K562 (cell line): ENCODE results near the gene ZNRF2.

Experiments
- ATF7 ChIP-seq: fragments of 450-650 bp; IDR thresholded peaks from 2 replicates; pipeline ENCODE4 v1.7.1; 2014; ENCODE audit warnings: mild to moderate bottlenecking, moderate library complexity
- E2F4 ChIP-seq: sonication (generic); formaldehyde crosslinking; IDR thresholded peaks from 2 replicates; pipeline ENCODE4 v1.8.0; 2022; ENCODE audit warnings: mild to moderate bottlenecking, low read depth, missing genetic modification reagents
- EP300 ChIP-seq: IDR thresholded peaks from 2 replicates; pipeline ENCODE4 v1.6.1; 2012; ENCODE audit warnings: low read length, improper control_type of control experiment
- EZH2 ChIP-seq: IDR thresholded peaks from 2 replicates; pipeline ENCODE4 v1.6.1; 2012; ENCODE audit warnings: low read depth, mild to moderate bottlenecking, inconsistent platforms, low read length, borderline replicate concordance
- HEY1 ChIP-seq: fragments of 250-450 bp; sonication (Bioruptor Pico); IDR thresholded peaks from 2 replicates; pipeline ENCODE4 v1.5.0; 2020; ENCODE audit warnings: mild to moderate bottlenecking, moderate library complexity, borderline replicate concordance
- PATZ1 ChIP-seq: fragments of 250-450 bp; sonication (Bioruptor Pico); IDR thresholded peaks from 2 replicates; pipeline ENCODE4 v1.5.0; 2020; ENCODE audit warnings: mild to moderate bottlenecking, borderline replicate concordance
- PML ChIP-seq: IDR thresholded peaks from 2 replicates; pipeline ENCODE4 v1.6.1; 2012; ENCODE audit warnings: low read length, inconsistent platforms
- SIX5 ChIP-seq, 2 experiments: IDR thresholded peaks; 2 replicates each; pipeline ENCODE4 v1.6.1; 2011; ENCODE audit warnings: low read length in 2 of 2, borderline replicate concordance in 1 of 2, low read depth in 1 of 2, mild to moderate bottlenecking in 1 of 2, moderate library complexity in 1 of 2; ENCODE audit not compliant: insufficient read depth in 1 of 2
- SMAD2 ChIP-seq: fragments of 150-350 bp; IDR thresholded peaks from 2 replicates; pipeline ENCODE4 v1.6.1; 2014; ENCODE audit warnings: low read depth, mild to moderate bottlenecking, low read length
- ZNF778 ChIP-seq: fragments of 450-650 bp; formaldehyde crosslinking; IDR thresholded peaks from 2 replicates; pipeline ENCODE4 v1.4.0; 2020; ENCODE audit warnings: mild to moderate bottlenecking, moderate library complexity
- TF ChIP-seq, protein P1 (sequence below), 3 experiments: IDR thresholded peaks in 2 of 3; conservative IDR thresholded peaks in 1 of 3; 2 replicates each; pipeline ENCODE4 v1.5.1; 2011 to 2012; ENCODE audit warnings: low read length in 3 of 3, mild to moderate bottlenecking in 3 of 3, control low read depth in 2 of 3, improper control_type of control experiment in 1 of 3, inconsistent platforms in 1 of 3, low read depth in 1 of 3, mixed read lengths in 1 of 3, moderate library complexity in 1 of 3; ENCODE audit not compliant: insufficient read depth in 2 of 3
- TF ChIP-seq, protein P2 (sequence below): fragments of 450-650 bp; IDR thresholded peaks from 2 replicates; pipeline ENCODE4 v1.6.1; 2016; ENCODE audit warnings: missing biosample characterization, missing genetic modification characterization

- TF ChIP-seq SIX5 (IDR thresholded peaks at IDR 0.05; ENCODE audit: borderline replicate concordance in 1 of 2, insufficient read depth in 1 of 2, low read depth in 1 of 2, low read length in 2 of 2) (no peak), PML (no peak), EP300 (no peak), ZNF778 (CRISPR knock-in tag) (no peak), EZH2 (no peak), SMAD2 (no peak), PATZ1 (CRISPR knock-in tag) (no peak), ATF7 (no peak), HEY1 (CRISPR knock-in tag) (no peak), E2F4 (CRISPR knock-in tag) (no peak)
- TF ChIP-seq, protein P1, sequence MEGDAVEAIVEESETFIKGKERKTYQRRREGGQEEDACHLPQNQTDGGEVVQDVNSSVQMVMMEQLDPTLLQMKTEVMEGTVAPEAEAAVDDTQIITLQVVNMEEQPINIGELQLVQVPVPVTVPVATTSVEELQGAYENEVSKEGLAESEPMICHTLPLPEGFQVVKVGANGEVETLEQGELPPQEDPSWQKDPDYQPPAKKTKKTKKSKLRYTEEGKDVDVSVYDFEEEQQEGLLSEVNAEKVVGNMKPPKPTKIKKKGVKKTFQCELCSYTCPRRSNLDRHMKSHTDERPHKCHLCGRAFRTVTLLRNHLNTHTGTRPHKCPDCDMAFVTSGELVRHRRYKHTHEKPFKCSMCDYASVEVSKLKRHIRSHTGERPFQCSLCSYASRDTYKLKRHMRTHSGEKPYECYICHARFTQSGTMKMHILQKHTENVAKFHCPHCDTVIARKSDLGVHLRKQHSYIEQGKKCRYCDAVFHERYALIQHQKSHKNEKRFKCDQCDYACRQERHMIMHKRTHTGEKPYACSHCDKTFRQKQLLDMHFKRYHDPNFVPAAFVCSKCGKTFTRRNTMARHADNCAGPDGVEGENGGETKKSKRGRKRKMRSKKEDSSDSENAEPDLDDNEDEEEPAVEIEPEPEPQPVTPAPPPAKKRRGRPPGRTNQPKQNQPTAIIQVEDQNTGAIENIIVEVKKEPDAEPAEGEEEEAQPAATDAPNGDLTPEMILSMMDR (IDR thresholded peaks at IDR 0.05 in 2 of 3, conservative IDR thresholded peaks at IDR 0.05 in 1 of 3; ENCODE audit: insufficient read depth in 2 of 3, low read depth in 1 of 3, low read length in 3 of 3): no peak
- TF ChIP-seq, protein P2, sequence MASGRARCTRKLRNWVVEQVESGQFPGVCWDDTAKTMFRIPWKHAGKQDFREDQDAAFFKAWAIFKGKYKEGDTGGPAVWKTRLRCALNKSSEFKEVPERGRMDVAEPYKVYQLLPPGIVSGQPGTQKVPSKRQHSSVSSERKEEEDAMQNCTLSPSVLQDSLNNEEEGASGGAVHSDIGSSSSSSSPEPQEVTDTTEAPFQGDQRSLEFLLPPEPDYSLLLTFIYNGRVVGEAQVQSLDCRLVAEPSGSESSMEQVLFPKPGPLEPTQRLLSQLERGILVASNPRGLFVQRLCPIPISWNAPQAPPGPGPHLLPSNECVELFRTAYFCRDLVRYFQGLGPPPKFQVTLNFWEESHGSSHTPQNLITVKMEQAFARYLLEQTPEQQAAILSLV: no peak
Observed at GRCh38 chr7:30252885-30253795, 31.3 kb upstream of the ZNRF2 start.
